Measurements from ENCODE around the gene ZMYND8.

ZMYND8 gene

DNA sequence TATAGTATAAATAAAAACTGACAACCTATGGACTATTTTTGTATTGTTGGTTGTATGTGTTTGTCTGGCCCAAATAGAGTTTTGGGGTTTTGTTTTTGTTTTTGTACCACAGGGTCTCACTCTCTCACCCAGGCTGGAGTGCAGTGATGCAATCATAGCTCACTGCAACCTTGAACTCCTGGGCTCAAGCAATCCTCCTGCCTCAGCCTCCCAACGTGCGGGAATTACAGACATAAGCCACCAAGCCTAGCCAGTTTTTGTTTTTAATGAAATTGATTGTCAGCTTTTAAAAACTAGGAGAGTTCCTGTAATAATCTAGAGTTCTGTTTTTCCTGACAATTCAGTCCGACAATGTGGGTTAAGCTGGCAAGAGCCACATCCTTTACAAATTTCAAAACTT lies 98.7 kb downstream of the ZMYND8 start:
- no peak overlapping the region for H3K4me3 ChIP-seq (ENCODE audit: low read depth, low read length)
- TF ChIP-seq, protein P1, sequence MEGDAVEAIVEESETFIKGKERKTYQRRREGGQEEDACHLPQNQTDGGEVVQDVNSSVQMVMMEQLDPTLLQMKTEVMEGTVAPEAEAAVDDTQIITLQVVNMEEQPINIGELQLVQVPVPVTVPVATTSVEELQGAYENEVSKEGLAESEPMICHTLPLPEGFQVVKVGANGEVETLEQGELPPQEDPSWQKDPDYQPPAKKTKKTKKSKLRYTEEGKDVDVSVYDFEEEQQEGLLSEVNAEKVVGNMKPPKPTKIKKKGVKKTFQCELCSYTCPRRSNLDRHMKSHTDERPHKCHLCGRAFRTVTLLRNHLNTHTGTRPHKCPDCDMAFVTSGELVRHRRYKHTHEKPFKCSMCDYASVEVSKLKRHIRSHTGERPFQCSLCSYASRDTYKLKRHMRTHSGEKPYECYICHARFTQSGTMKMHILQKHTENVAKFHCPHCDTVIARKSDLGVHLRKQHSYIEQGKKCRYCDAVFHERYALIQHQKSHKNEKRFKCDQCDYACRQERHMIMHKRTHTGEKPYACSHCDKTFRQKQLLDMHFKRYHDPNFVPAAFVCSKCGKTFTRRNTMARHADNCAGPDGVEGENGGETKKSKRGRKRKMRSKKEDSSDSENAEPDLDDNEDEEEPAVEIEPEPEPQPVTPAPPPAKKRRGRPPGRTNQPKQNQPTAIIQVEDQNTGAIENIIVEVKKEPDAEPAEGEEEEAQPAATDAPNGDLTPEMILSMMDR (IDR thresholded peaks at IDR 0.05; ENCODE audit: insufficient read depth, low read depth, low read length, missing control alignments) = no peak
- DNase-seq (ENCODE audit: low read depth) = no peak

- DNase-seq (ENCODE audit: low read depth) = no peak
- TF ChIP-seq, protein P1 (IDR thresholded peaks at IDR 0.05; ENCODE audit: insufficient read depth, low read depth, low read length, missing control alignments) = no peak
- H3K4me3 ChIP-seq (ENCODE audit: low read depth, low read length) = no peak overlapping the region
Observed at GRCh38 chr20:47257256-47257655, 99.2 kb downstream of the ZMYND8 start.

GRCh38 chr20:47256668-47257236 lies 99.7 kb downstream of the ZMYND8 start:
- TF ChIP-seq, protein P1 (IDR thresholded peaks at IDR 0.05; ENCODE audit: insufficient read depth, low read depth, low read length, missing control alignments) = no peak
- DNase-seq (ENCODE audit: low read depth) = no peak
- H3K4me3 ChIP-seq (ENCODE audit: low read depth, low read length) = no peak overlapping the region

GRCh38 chr20:47253872-47254271 lies 102.6 kb downstream of the ZMYND8 start:
- DNase-seq (ENCODE audit: low read depth) = no peak
- H3K4me3 ChIP-seq (ENCODE audit: low read depth, low read length) = no peak overlapping the region
- TF ChIP-seq, protein P1 (IDR thresholded peaks at IDR 0.05; ENCODE audit: insufficient read depth, low read depth, low read length, missing control alignments) = no peak

- DNase-seq (ENCODE audit: low read depth) = no peak
- H3K4me3 ChIP-seq (ENCODE audit: low read depth, low read length) = no peak overlapping the region
- TF ChIP-seq, protein P1 (IDR thresholded peaks at IDR 0.05; ENCODE audit: insufficient read depth, low read depth, low read length, missing control alignments) = no peak
Observed at GRCh38 chr20:47252879-47253307, 103.6 kb downstream of the ZMYND8 start.

GRCh38 chr20:47251154-47252020 lies 105.1 kb downstream of the ZMYND8 start:
- H3K4me3 ChIP-seq (ENCODE audit: low read depth, low read length) = no peak overlapping the region
- TF ChIP-seq, protein P1 (IDR thresholded peaks at IDR 0.05; ENCODE audit: insufficient read depth, low read depth, low read length, missing control alignments) = no peak
- no peak for DNase-seq (ENCODE audit: low read depth)
